Measurements from ENCODE around the gene SLC25A24.

- TF ChIP-seq EP300 (IDR thresholded peaks at IDR 0.05) (no peak), POLR2A (IDR thresholded peaks at IDR 0.05) (no peak), CTCF (IDR thresholded peaks at IDR 0.05) (no peak), POLR2AphosphoS5 (IDR thresholded peaks at IDR 0.05) (no peak)
Observed at GRCh38 chr1:108107658-108108057, 92.5 kb downstream of the SLC25A24 start.
